ENCODE results near the gene PPP1R12C. TPM values are rescaled to one million over a fixed set of nuclear protein-coding genes. Genes with fewer than 3 reads are reported as not detected.

PPP1R12C gene
- polyA plus RNA-seq, 1 experiment: 50.8 TPM

DNA sequence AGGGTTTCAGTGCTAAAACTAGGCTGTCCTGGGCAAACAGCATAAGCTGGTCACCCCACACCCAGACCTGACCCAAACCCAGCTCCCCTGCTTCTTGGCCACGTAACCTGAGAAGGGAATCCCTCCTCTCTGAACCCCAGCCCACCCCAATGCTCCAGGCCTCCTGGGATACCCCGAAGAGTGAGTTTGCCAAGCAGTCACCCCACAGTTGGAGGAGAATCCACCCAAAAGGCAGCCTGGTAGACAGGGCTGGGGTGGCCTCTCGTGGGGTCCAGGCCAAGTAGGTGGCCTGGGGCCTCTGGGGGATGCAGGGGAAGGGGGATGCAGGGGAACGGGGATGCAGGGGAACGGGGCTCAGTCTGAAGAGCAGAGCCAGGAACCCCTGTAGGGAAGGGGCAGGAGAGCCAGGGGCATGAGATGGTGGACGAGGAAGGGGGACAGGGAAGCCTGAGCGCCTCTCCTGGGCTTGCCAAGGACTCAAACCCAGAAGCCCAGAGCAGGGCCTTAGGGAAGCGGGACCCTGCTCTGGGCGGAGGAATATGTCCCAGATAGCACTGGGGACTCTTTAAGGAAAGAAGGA, 2.8 kb downstream of the PPP1R12C start:
- H3K27me3 ChIP-seq (ENCODE audit: control insufficient read depth, insufficient read depth, low read length): no peaks in the 10 kb centered on the region
- ChIA-PET POLR2A (no interaction called here), CTCF (no interaction called here)
- no peak overlapping the region for H3K4me3 ChIP-seq (ENCODE audit: low read depth, low read length)
- TF ChIP-seq CTCF (IDR thresholded peaks at IDR 0.05; ENCODE audit: insufficient read depth, low read depth, low read length): no peak
- no peak for DNase-seq (ENCODE audit: low read depth)
- H3K36me3 ChIP-seq (ENCODE audit: control insufficient read depth, insufficient read depth, low read length): peaks cover 4% of the 10 kb centered on the region

GRCh38 chr19:55113570-55114039, 3.8 kb downstream of the PPP1R12C start:
- peak; percentile 90 for DNase-seq (ENCODE audit: low read depth)
- H3K27me3 ChIP-seq (ENCODE audit: control insufficient read depth, insufficient read depth, low read length): no peaks in the 10 kb centered on the region
- peaks cover 6% of the 10 kb centered on the region for H3K36me3 ChIP-seq (ENCODE audit: control insufficient read depth, insufficient read depth, low read length)
- ChIA-PET POLR2A (no interaction called here), CTCF (interaction anchor here (0.8 to 1.3 kb wide), 2 partner anchors 25 to 29 kb away, joined by 4 to 10 read pairs; no protein-coding TSS in a partner anchor)
- TF ChIP-seq CTCF (IDR thresholded peaks at IDR 0.05; ENCODE audit: insufficient read depth, low read depth, low read length): no peak
- H3K4me3 ChIP-seq (ENCODE audit: low read depth, low read length): no peak overlapping the region

DNA sequence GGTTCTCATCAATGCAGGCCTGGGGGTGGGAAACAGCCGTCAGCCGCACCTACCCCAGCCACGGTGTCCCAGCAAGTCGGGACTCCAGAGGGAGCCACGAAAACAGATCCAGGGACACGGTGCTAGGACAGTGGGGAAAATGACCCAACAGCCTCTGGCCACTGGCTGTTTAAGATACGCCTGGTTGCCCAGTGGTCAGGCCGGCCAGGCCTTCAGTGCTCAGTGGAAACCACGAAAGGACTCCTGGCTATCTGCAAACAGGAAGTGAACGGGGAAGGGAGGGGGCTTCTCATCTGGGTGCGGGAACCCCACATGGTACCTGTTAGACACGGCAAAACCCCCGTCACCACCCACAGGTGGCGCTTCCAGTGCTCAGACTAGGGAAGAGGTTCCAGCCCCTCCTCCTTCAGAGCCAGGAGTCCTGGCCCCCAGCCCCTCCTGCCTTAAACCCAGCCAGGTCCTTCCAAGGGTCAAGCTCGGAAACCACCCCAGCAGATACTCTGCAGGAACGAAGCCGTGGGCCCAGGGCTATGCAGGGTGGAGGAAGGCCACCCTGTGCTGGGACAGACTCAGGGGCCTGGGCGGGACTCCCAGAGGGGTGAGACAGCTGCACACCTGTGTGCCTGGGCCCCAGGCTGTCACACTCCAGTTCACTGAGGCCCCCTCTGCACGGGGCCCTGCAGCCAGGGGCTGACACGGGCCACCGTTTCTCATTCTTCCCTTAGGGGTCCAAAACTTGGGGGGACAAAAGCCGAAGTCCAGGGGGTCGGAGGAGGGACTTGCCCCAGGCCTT, 4.5 kb downstream of the PPP1R12C start:
- Histone ChIP-seq H3K4me3 (ENCODE audit: low read depth, low read length) (no peak overlapping the region), H3K36me3 (ENCODE audit: control insufficient read depth, insufficient read depth, low read length) (peaks cover 6% of the 10 kb centered on the region), H3K27me3 (ENCODE audit: control insufficient read depth, insufficient read depth, low read length) (no peaks in the 10 kb centered on the region)
- TF ChIP-seq CTCF (IDR thresholded peaks at IDR 0.05; ENCODE audit: insufficient read depth, low read depth, low read length): 0 out of 2 replicates have a peak, but pooled peaks have one; percentile 4
- CTCF ChIA-PET: interaction anchor here (0.8 to 1.5 kb wide), 3 partner anchors 24 to 28 kb away, joined by 3 to 10 read pairs (median 4); no protein-coding TSS in a partner anchor
- no peak for DNase-seq (ENCODE audit: low read depth)
- POLR2A ChIA-PET: no interaction called here

DNA sequence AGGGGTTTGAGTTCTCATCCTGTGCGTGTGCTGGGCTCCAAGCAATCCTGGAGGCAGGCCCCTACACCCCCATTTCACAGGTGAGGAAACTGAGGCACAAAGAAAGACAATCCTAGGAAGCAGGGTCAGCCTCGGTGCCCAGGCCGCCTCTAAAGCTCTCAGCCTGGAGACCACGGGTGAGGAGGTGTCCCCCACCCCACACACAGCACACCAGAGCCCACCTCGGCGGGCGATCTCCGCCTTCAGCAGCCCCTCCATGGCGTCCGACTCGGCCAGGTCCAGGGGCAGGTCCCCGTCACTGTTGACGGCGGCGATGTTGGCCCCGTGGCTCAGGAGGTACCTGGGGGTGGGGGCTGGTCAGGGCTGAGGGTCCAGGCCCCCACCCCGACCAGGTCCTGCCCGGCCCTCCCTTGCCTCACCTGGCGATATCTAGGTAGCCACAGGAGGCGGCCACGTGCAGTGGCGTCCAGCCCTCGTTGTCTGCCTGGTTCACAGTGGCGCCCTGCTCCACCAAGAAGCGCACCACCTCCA, 5.1 kb downstream of the PPP1R12C start:
- POLR2A ChIA-PET: no interaction called here
- DNase-seq (ENCODE audit: low read depth): no peak
- peaks cover 6% of the 10 kb centered on the region for H3K36me3 ChIP-seq (ENCODE audit: control insufficient read depth, insufficient read depth, low read length)
- H3K4me3 ChIP-seq (ENCODE audit: low read depth, low read length): no peak overlapping the region
- H3K27me3 ChIP-seq (ENCODE audit: control insufficient read depth, insufficient read depth, low read length): no peaks in the 10 kb centered on the region
- TF ChIP-seq CTCF (IDR thresholded peaks at IDR 0.05; ENCODE audit: insufficient read depth, low read depth, low read length): no peak
- CTCF ChIA-PET: interaction anchor here (1.5 kb wide), 1 partner anchor 25 kb away, joined by 3 read pairs; no protein-coding TSS in a partner anchor

- POLR2A ChIA-PET: no interaction called here
Measured at GRCh38 chr19:55111238-55111831, 6.1 kb downstream of the PPP1R12C start.

More at GRCh38 chr19:55111238-55111831, 6.1 kb downstream of the PPP1R12C start:
- DNase-seq (ENCODE audit: low read depth): no peak
- Histone ChIP-seq H3K27me3 (ENCODE audit: control insufficient read depth, insufficient read depth, low read length) (no peaks in the 10 kb centered on the region), H3K4me3 (ENCODE audit: low read depth, low read length) (no peak overlapping the region), H3K36me3 (ENCODE audit: control insufficient read depth, insufficient read depth, low read length) (peaks cover 8% of the 10 kb centered on the region)
- CTCF ChIA-PET: interaction anchor here (0.9 to 1.5 kb wide), 2 partner anchors 23 to 24 kb away, joined by 3 to 5 read pairs; no protein-coding TSS in a partner anchor
- TF ChIP-seq CTCF (IDR thresholded peaks at IDR 0.05; ENCODE audit: insufficient read depth, low read depth, low read length): no peak
